HCT116 (cell line): ENCODE data around the gene COL7A1. TPM values are rescaled to one million over a fixed set of nuclear protein-coding genes. Genes with fewer than 3 reads are reported as not detected.

ENCODE experiments used
- ATAC-seq: fragments of 200-7000 bp; cut with Tn5 transposase; 2 replicates; pipeline ENCODE4 v1.9.1; 2020; ENCODE audit warnings: mild to moderate bottlenecking, moderate library complexity
- BruUV-seq: library from RNA; stranded (reverse); fragments of 400-500 nt; replicated peaks from 2 replicates; lab custom pipeline; 2021; lab: Mats Ljungman, UMichigan
- CTCF ChIA-PET: fragments of 300-600 bp; sonication (Branson Sonifier 250); formaldehyde crosslinking; loops from one replicate; lab custom pipeline; 2021; ENCODE audit warnings: antibody characterized with exemption; lab: Charles Lee
- POLR2A ChIA-PET: fragments of 300-600, 350-600 bp; sonication (Branson Sonifier 250); formaldehyde crosslinking; loops from one replicate; lab custom pipeline; 2021; ENCODE audit warnings: antibody characterized with exemption; lab: Charles Lee
- RAD21 ChIA-PET, 2 experiments: fragments of 300-600 bp; sonication (Branson Sonifier 250); formaldehyde crosslinking; loops; one replicate each; lab custom pipeline; 2023; ENCODE audit warnings: low total read pairs in 2 of 2; ENCODE audit not compliant: uncharacterized antibody in 2 of 2, unreplicated experiment in 2 of 2, low non-redundant PET in 1 of 2; lab: Charles Lee
- DNase-seq: peaks from one replicate; pipeline ENCODE4 v3.0.0-alpha.2; 2010; ENCODE audit warnings: low read depth, low spot score
- H2AFZ ChIP-seq: fragments of 200-600 bp; shearing (Covaris generic), sonication (generic); 2 replicates; pipeline ENCODE4 v1.6.1; 2017; ENCODE audit warnings: low read depth, mixed run types, mixed read lengths, antibody characterized with exemption, low read length; ENCODE audit not compliant: poor library complexity, severe bottlenecking
- H3K27ac ChIP-seq: 2 replicates; pipeline ENCODE4 v1.5.1; 2012; ENCODE audit warnings: low read depth, low read length
- H3K27me3 ChIP-seq: fragments of 200-600 bp; sonication (generic); 2 replicates; pipeline ENCODE4 v1.6.1; 2016; ENCODE audit warnings: mixed run types, low read length, mixed read lengths; ENCODE audit not compliant: insufficient read depth
- H3K36me3 ChIP-seq, 2 experiments: fragments of 200-500 bp in 1 of 2; fragments of 200-600 bp in 1 of 2; sonication (Bioruptor generic) in 1 of 2; sonication (generic) in 1 of 2; 2 replicates each; pipeline versions ENCODE4 v1.5.1 to v1.6.1; 2014 to 2016; ENCODE audit warnings: low read length in 2 of 2, inconsistent platforms in 1 of 2, mixed read lengths in 1 of 2, mixed run types in 1 of 2; ENCODE audit not compliant: insufficient read depth in 2 of 2, control insufficient read depth in 1 of 2
- H3K4me1 ChIP-seq, 2 experiments: fragments of 200-600 bp in 1 of 2; sonication (generic) in 1 of 2; 2 replicates each; pipeline versions ENCODE4 v1.5.1 to v1.6.1; 2012 to 2017; ENCODE audit warnings: low read length in 2 of 2, inconsistent platforms in 1 of 2, mild to moderate bottlenecking in 1 of 2, mixed read lengths in 1 of 2, mixed run types in 1 of 2, moderate library complexity in 1 of 2; ENCODE audit not compliant: insufficient read depth in 2 of 2, control insufficient read depth in 1 of 2
- H3K4me2 ChIP-seq: fragments of 200-600 bp; sonication (generic); 2 replicates; pipeline ENCODE4 v1.6.1; 2017; ENCODE audit warnings: mixed run types, low read length, mixed read lengths
- H3K4me3 ChIP-seq, 2 experiments: fragments of 200-600 bp in 1 of 2; sonication (generic) in 1 of 2; replicated peaks in 1 of 2; 2 replicates each; pipeline ENCODE4 v1.5.1; 2011 to 2016; ENCODE audit warnings: low read length in 2 of 2, control low read depth in 1 of 2, low read depth in 1 of 2, mild to moderate bottlenecking in 1 of 2, mixed read lengths in 1 of 2, mixed run types in 1 of 2
- H3K79me2 ChIP-seq: fragments of 200-600 bp; sonication (generic); 2 replicates; pipeline ENCODE4 v1.6.1; 2017; ENCODE audit warnings: mild to moderate bottlenecking, mixed run types, low read length, moderate library complexity, mixed read lengths; ENCODE audit not compliant: insufficient read depth
- H3K9ac ChIP-seq: fragments of 200-600 bp; sonication (generic); 2 replicates; pipeline ENCODE4 v1.6.1; 2016; ENCODE audit warnings: low read length, mixed read lengths
- H3K9me2 ChIP-seq: fragments of 200-600 bp; sonication (generic), shearing (Covaris generic); 2 replicates; pipeline ENCODE4 v1.6.1; 2017; ENCODE audit warnings: mixed run types, mild to moderate bottlenecking, moderate library complexity; ENCODE audit not compliant: insufficient read depth
- H3K9me3 ChIP-seq, 2 experiments: fragments of 200-500 bp in 1 of 2; fragments of 200-600 bp in 1 of 2; sonication (Bioruptor generic) in 1 of 2; sonication (generic) in 1 of 2; 2 replicates each; pipeline ENCODE4 v1.6.1; 2014 to 2017; ENCODE audit warnings: low read length in 2 of 2, mixed read lengths in 2 of 2, inconsistent platforms in 1 of 2, low read depth in 1 of 2, mild to moderate bottlenecking in 1 of 2, mixed run types in 1 of 2, moderate library complexity in 1 of 2; ENCODE audit not compliant: control insufficient read depth in 1 of 2, insufficient read depth in 1 of 2
- H4K20me1 ChIP-seq: fragments of 200-600 bp; sonication (generic), shearing (Covaris generic); 2 replicates; pipeline ENCODE4 v1.6.1; 2017; ENCODE audit warnings: mixed run types, mild to moderate bottlenecking, moderate library complexity; ENCODE audit not compliant: insufficient read depth
- POLR2AphosphoS5 ChIP-seq: IDR thresholded peaks from 2 replicates; pipeline ENCODE4 v1.6.1; 2011; ENCODE audit warnings: mild to moderate bottlenecking, low read depth, low read length, moderate library complexity
- SIN3A ChIP-seq: IDR thresholded peaks from 2 replicates; pipeline ENCODE4 v1.6.1; 2012; ENCODE audit warnings: low read depth
- TCF7L2 ChIP-seq: IDR thresholded peaks from 2 replicates; pipeline ENCODE4 v1.7.0; 2011; ENCODE audit warnings: borderline replicate concordance, inconsistent platforms; ENCODE audit not compliant: insufficient read depth, insufficient read length; ENCODE audit errors: extremely low read depth
- ZFX ChIP-seq: fragments of 450-650 bp; IDR thresholded peaks from 2 replicates; pipeline ENCODE4 v1.6.1; 2017
- intact Hi-C: fragments of 100-400 bp; cut with micrococcal nuclease; formaldehyde crosslinking; loops from 2 replicates; pipeline ENCODE4 v1.10.0; 2022
- total RNA-seq: library from RNA; stranded (reverse); gene quantifications from one replicate; pipeline ENCODE4 v1.2.1, GENCODE V29; 2021; ENCODE audit not compliant: unreplicated experiment

COL7A1 gene
- total RNA-seq, 1 experiment from 2014 or later, result 11.4 TPM

GRCh38 chr3:48566401-48566760, 28.7 kb downstream of the COL7A1 start:
- no peaks in the 10 kb centered on the region for H3K27me3 ChIP-seq
- ChIA-PET RAD21 (no interaction called here), CTCF (interaction anchor here (1.0 kb wide), 1 partner anchor 8 kb away, joined by 3 read pairs; no protein-coding TSS in a partner anchor), POLR2A (no interaction called here)
- no peaks in the 10 kb centered on the region for H3K9me3 ChIP-seq
- peak overlapping the region; percentile 31 for H3K9ac ChIP-seq
- no peak overlapping the region for H3K4me3 ChIP-seq
- H3K9me2 ChIP-seq, result no peaks in the 10 kb centered on the region
- no peaks in the 10 kb centered on the region for H3K79me2 ChIP-seq
- no peaks in the 10 kb centered on the region for H4K20me1 ChIP-seq
- intact Hi-C loops, result no loop called here
- DNase-seq (no peak), ATAC-seq (no peak)
- no TSS peak for BruUV-seq
- TF ChIP-seq ZFX (peak; percentile 2; the same call in 1 of the 2 replicates), SIN3A (no peak)
- peak overlapping the region; percentile 58 for H3K27ac ChIP-seq
- peaks cover 38 to 58% of the 10 kb centered on the region in 2 experiments for H3K4me1 ChIP-seq
- no peak overlapping the region for H2AFZ ChIP-seq
- H3K36me3 ChIP-seq, result no peaks in the 10 kb centered on the region
- peak overlapping the region; percentile 71 for H3K4me2 ChIP-seq

- CTCF ChIA-PET, result no interaction called here
- TF ChIP-seq SIN3A, result no peak
- TF ChIP-seq TCF7L2, result peak; percentile 42
- TF ChIP-seq ZFX, result peak; percentile 31; the same call in 1 of the 2 replicates
- no peak for TF ChIP-seq POLR2AphosphoS5
- Histone ChIP-seq H3K79me2 (no peaks in the 10 kb centered on the region), H3K9me2 (no peaks in the 10 kb centered on the region), H3K27me3 (no peaks in the 10 kb centered on the region), H3K4me2 (peak overlapping the region; percentile 71), H3K4me1 (peaks cover 44 to 64% of the 10 kb centered on the region in 2 experiments), H3K9ac (peak overlapping the region; percentile 31), H4K20me1 (no peaks in the 10 kb centered on the region), H2AFZ (no peak overlapping the region), H3K36me3 (no peaks in the 10 kb centered on the region), H3K27ac (peak overlapping the region; percentile 58), H3K4me3 (no peak overlapping the region), H3K9me3 (no peaks in the 10 kb centered on the region)
- RAD21 ChIA-PET, result no interaction called here
- intact Hi-C loops, result no loop called here
- BruUV-seq, result no TSS peak
- ATAC-seq (peak; percentile 65), DNase-seq (peak; percentile 21)
- POLR2A ChIA-PET, result no interaction called here
Measured at GRCh38 chr3:48565591-48566400, 29.3 kb downstream of the COL7A1 start.
